ENCODE measurements around the gene DIP2C. TPM values are rescaled to one million over a fixed set of nuclear protein-coding genes. Genes with fewer than 3 reads are reported as not detected.

The DIP2C gene
- total RNA-seq, 4 donors from 2014 or later = 13.4 to 32.0 (median 18.4) TPM

GRCh38 chr10:548238-548901 lies 141.1 kb downstream of the DIP2C start:
- Histone ChIP-seq H3K27me3 (no peaks in the 10 kb centered on the region), H3K36me3 (no peaks in the 10 kb centered on the region), H3K27ac (no peak overlapping the region), H3K9me3 (no peaks in the 10 kb centered on the region), H3K4me1 (peaks cover 0 to 16% (median 11%) of the 10 kb centered on the region in 4 donors), H3K4me3 (no peak overlapping the region)
- intact Hi-C loops (cut with DNase I; ENCODE audit: low total_unique reads) (no loop called here), in situ Hi-C loops (cut with MboI; ENCODE audit: low pct_ligation_motif_present in 1 of 4, low pct_unique_long_range_greater_than_20kb in 1 of 4, low sequenced_read_pairs in 3 of 4) (no loop called here)
- 81 to 94% methylated on average over 5 to 17 of the region's 17 CpGs for WGBS, 2 donors (ENCODE audit: low coverage in 1 of 2)
- DNase-seq = no peak
- no peak for TF ChIP-seq POLR2AphosphoS5 (IDR thresholded peaks at IDR 0.05)

GRCh38 chr10:547591-548081 lies 141.8 kb downstream of the DIP2C start:
- no peaks in the 10 kb centered on the region for H3K9me3 ChIP-seq
- 60 to 72% methylated on average over 2 to 6 of the region's 6 CpGs for WGBS, 2 donors (ENCODE audit: low coverage in 1 of 2)
- H3K36me3 ChIP-seq = no peaks in the 10 kb centered on the region
- DNase-seq = no peak
- peaks cover 0 to 16% (median 11%) of the 10 kb centered on the region in 4 donors for H3K4me1 ChIP-seq
- intact Hi-C loops (cut with DNase I; ENCODE audit: low total_unique reads) = no loop called here
- H3K27me3 ChIP-seq = no peaks in the 10 kb centered on the region
- TF ChIP-seq CTCF (IDR thresholded peaks at IDR 0.05) = no peak
- TF ChIP-seq EP300 (IDR thresholded peaks at IDR 0.05; ENCODE audit: low read depth) = no peak
- TF ChIP-seq POLR2AphosphoS5 (IDR thresholded peaks at IDR 0.05) = no peak
- no peak for TF ChIP-seq POLR2A (IDR thresholded peaks at IDR 0.05)
- no peak overlapping the region for H3K4me3 ChIP-seq
- H3K27ac ChIP-seq = no peak overlapping the region
- in situ Hi-C loops (cut with MboI; ENCODE audit: low pct_ligation_motif_present in 1 of 4, low pct_unique_long_range_greater_than_20kb in 1 of 4, low sequenced_read_pairs in 3 of 4) = no loop called here

- Histone ChIP-seq H3K27ac (no peak overlapping the region), H3K36me3 (no peaks in the 10 kb centered on the region), H3K4me1 (peaks cover 0 to 18% (median 11%) of the 10 kb centered on the region in 4 donors), H3K4me3 (no peak overlapping the region), H3K27me3 (no peaks in the 10 kb centered on the region), H3K9me3 (no peaks in the 10 kb centered on the region)
- 31% methylated on average over 10 of the region's 10 CpGs; no CpG with 5 or more reads in 1 of the 2 donors for WGBS, 2 donors (ENCODE audit: low coverage in 1 of 2)
- in situ Hi-C loops (cut with MboI; ENCODE audit: low pct_ligation_motif_present in 1 of 4, low pct_unique_long_range_greater_than_20kb in 1 of 4, low sequenced_read_pairs in 3 of 4) = no loop called here
- TF ChIP-seq CTCF (IDR thresholded peaks at IDR 0.05) = no peak
- TF ChIP-seq POLR2AphosphoS5 (IDR thresholded peaks at IDR 0.05) = no peak
- TF ChIP-seq POLR2A (IDR thresholded peaks at IDR 0.05) = no peak
- TF ChIP-seq EP300 (IDR thresholded peaks at IDR 0.05; ENCODE audit: low read depth) = no peak
- intact Hi-C loops (cut with DNase I; ENCODE audit: low total_unique reads) = no loop called here
- no peak for DNase-seq
Observed at GRCh38 chr10:546971-547590, 142.4 kb downstream of the DIP2C start.

DNA sequence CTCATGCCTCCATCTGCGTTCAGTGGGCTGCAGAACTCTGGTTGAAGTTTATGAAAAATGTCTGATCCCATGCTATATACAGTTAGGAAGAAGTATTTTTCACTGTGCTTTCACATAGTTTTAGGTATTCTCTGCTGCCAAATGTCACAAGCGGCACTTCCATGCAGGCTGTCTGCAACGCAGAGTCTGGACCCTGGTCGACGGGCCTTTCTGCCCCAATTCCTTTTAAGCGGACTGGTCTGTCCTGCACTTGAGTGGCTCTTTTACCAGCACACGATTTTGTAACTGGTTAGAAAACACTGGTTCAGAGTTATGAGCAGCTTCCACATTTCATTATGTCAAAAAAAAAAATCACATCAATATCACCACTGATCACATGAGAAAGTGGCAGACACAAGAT lies 143.0 kb downstream of the DIP2C start:
- H3K4me3 ChIP-seq = no peak overlapping the region
- in situ Hi-C loops (cut with MboI; ENCODE audit: low pct_ligation_motif_present in 1 of 4, low pct_unique_long_range_greater_than_20kb in 1 of 4, low sequenced_read_pairs in 3 of 4) = no loop called here
- intact Hi-C loops (cut with DNase I; ENCODE audit: low total_unique reads) = no loop called here
- no peaks in the 10 kb centered on the region for H3K27me3 ChIP-seq
- H3K9me3 ChIP-seq = no peaks in the 10 kb centered on the region
- no peak for DNase-seq
- H3K27ac ChIP-seq = no peak overlapping the region
- no peaks in the 10 kb centered on the region for H3K36me3 ChIP-seq
- 77 to 88% methylated on average over 5 to 7 of the region's 7 CpGs for WGBS, 2 donors (ENCODE audit: low coverage in 1 of 2)
- TF ChIP-seq POLR2A (IDR thresholded peaks at IDR 0.05) (no peak), CTCF (IDR thresholded peaks at IDR 0.05) (no peak), EP300 (IDR thresholded peaks at IDR 0.05; ENCODE audit: low read depth) (no peak), POLR2AphosphoS5 (IDR thresholded peaks at IDR 0.05) (no peak)
- peaks cover 0 to 17% (median 9%) of the 10 kb centered on the region in 4 donors for H3K4me1 ChIP-seq

All from transverse colon (tissue), 4 donors.